Spleen (tissue), 7 donors: ENCODE data around the gene PTPRG.

ENCODE experiments used
- POLR2A ChIP-seq, 3 donors: fragments of 450-650 bp; IDR thresholded peaks; one replicate each; pipeline ENCODE4 v1.5.1; 2017; ENCODE audit warnings: antibody characterized with exemption in 3 of 3, mild to moderate bottlenecking in 1 of 3
- TF ChIP-seq, protein P1 (sequence below), 11 experiments: fragments of 200-600 bp in 7 of 11; fragments of 450-650 bp in 4 of 11; sonication (generic) in 4 of 11; IDR thresholded peaks in 8 of 11; conservative IDR thresholded peaks in 3 of 11; 1 replicate in 7 of 11; 2 replicates in 4 of 11; pipeline versions ENCODE4 v1.4.0 to v1.8.0; 2016 to 2021; ENCODE audit warnings: antibody characterized with exemption in 11 of 11, inconsistent platforms in 4 of 11, mild to moderate bottlenecking in 1 of 11
- donor health status: DM: no; HTN: no; CAD: no; lungs with moderate emphysema.
- donor health status: DM: no; HTN: no; CAD: no.
- donor health status: DM: no; HTN: no; CAD: no.

- TF ChIP-seq, protein P1, sequence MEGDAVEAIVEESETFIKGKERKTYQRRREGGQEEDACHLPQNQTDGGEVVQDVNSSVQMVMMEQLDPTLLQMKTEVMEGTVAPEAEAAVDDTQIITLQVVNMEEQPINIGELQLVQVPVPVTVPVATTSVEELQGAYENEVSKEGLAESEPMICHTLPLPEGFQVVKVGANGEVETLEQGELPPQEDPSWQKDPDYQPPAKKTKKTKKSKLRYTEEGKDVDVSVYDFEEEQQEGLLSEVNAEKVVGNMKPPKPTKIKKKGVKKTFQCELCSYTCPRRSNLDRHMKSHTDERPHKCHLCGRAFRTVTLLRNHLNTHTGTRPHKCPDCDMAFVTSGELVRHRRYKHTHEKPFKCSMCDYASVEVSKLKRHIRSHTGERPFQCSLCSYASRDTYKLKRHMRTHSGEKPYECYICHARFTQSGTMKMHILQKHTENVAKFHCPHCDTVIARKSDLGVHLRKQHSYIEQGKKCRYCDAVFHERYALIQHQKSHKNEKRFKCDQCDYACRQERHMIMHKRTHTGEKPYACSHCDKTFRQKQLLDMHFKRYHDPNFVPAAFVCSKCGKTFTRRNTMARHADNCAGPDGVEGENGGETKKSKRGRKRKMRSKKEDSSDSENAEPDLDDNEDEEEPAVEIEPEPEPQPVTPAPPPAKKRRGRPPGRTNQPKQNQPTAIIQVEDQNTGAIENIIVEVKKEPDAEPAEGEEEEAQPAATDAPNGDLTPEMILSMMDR (IDR thresholded peaks at IDR 0.05 in 8 of 11, conservative IDR thresholded peaks at IDR 0.05 in 3 of 11): no peak
- TF ChIP-seq POLR2A (IDR thresholded peaks at IDR 0.05): no peak
Measured at GRCh38 chr3:61665987-61666386, 104.6 kb downstream of the PTPRG start.
